Suprapubic skin (tissue), 4 donors: ENCODE measurements around the gene TEAD4.

Source experiments
- EP300 ChIP-seq: sonication (generic); formaldehyde crosslinking; IDR thresholded peaks from one replicate; pipeline ENCODE4 v1.6.1; 2017; ENCODE audit warnings: antibody characterized with exemption
- POLR2A ChIP-seq, 2 donors: fragments of 450-650 bp; IDR thresholded peaks; one replicate each; pipeline ENCODE4 v1.6.1; 2017; ENCODE audit warnings: antibody characterized with exemption in 2 of 2, mild to moderate bottlenecking in 2 of 2, moderate library complexity in 2 of 2
- POLR2AphosphoS5 ChIP-seq, 3 donors: sonication (generic); formaldehyde crosslinking; IDR thresholded peaks; one replicate each; pipeline ENCODE4 v1.6.1; 2017; ENCODE audit warnings: antibody characterized with exemption in 3 of 3
- TF ChIP-seq, protein P1 (sequence below), 2 donors: fragments of 200-600 bp in 1 of 2; fragments of 450-650 bp in 1 of 2; sonication (generic) in 1 of 2; IDR thresholded peaks; one replicate each; pipeline ENCODE4 v1.5.1; 2016 to 2019; ENCODE audit warnings: antibody characterized with exemption in 2 of 2, mild to moderate bottlenecking in 1 of 2, moderate library complexity in 1 of 2

DNA sequence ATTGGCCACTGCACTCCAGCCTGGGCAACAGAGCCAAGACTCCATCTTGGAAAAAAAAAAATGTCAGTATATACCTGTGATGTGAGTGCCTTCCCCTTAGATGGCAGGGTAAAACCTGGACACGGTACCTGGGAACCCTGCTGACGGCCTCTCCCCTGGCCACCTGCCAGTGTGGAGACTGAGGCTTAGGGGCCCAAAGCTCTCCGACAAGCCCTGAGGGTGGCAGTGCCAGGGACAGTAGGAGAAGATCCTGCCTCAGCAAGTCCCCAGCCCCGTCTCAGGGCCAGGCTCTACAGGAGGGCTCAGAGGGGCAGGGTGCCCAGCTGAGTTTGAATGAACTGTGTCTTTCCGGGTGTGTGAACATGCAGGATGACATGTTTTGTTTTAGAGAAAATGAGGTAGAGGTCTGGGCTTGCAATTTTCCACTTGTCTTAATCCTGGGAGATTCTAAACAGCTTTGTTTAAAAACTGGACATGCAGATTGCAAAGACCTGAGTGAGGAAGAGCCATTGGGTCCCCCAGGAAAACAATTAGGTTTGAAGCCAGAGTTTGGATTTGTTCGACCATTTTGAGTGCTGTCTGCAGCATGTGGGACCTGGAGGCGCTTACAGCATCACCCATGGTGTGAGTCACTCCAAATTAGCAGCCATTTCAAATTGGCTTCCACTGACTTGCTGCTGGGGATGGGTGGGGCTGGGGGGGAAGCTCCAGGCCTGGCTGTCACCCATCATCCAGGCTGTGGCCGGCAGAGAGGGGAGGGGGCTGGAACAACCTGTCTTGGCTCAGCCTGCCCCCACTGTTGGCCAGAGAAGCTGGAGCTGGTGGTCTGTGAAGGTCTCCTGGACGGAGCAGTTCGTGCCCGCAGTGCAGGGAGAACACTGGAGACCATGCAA is 128.8 kb downstream of the TEAD4 start:
- TF ChIP-seq, protein P1, sequence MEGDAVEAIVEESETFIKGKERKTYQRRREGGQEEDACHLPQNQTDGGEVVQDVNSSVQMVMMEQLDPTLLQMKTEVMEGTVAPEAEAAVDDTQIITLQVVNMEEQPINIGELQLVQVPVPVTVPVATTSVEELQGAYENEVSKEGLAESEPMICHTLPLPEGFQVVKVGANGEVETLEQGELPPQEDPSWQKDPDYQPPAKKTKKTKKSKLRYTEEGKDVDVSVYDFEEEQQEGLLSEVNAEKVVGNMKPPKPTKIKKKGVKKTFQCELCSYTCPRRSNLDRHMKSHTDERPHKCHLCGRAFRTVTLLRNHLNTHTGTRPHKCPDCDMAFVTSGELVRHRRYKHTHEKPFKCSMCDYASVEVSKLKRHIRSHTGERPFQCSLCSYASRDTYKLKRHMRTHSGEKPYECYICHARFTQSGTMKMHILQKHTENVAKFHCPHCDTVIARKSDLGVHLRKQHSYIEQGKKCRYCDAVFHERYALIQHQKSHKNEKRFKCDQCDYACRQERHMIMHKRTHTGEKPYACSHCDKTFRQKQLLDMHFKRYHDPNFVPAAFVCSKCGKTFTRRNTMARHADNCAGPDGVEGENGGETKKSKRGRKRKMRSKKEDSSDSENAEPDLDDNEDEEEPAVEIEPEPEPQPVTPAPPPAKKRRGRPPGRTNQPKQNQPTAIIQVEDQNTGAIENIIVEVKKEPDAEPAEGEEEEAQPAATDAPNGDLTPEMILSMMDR (IDR thresholded peaks at IDR 0.05) = no peak
- TF ChIP-seq EP300 (no peak), POLR2AphosphoS5 (IDR thresholded peaks at IDR 0.05) (no peak), POLR2A (IDR thresholded peaks at IDR 0.05) (no peak)
